ENCODE results near the gene ARGLU1. TPM values are rescaled to one million over a fixed set of nuclear protein-coding genes. Genes with fewer than 3 reads are reported as not detected.

The ARGLU1 gene
- total RNA-seq, 2 donors from 2014 or later: 70.0 to 80.8 TPM

DNA sequence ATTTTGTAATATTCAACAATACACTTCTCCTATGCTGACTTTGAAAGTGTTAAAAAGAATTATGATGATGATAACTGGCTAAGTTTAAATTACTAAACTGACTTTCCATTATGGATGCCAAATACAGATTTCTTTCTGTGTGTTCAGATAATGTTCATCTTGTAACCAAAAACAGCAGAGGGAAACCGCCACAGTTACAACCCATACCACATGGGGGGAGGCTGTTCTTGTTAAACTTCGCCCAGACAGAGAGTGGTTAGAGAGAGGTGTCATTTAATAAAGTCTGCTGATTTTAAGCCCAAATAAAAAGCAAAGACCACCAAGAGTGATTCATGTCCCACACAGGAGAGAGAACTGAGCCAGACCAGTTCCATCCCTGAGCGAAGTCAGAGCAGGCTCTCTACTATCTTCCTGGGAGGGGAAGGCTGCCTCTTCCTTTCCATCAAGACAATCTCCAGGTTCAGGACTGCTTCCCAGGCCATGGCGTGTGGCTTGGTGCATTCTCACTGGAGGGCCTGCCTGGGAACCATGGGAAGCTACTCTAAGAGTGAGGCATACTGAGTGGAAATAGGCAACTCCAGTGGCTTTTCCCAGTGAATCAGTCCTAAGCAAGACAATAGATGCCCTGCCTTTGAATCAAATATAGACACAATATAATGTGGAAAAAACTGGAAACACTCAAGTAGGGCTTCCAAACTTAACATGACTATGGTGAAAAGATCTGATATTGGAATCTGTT, 50.7 kb downstream of the ARGLU1 start:
- no peak for DNase-seq
- no peak for ATAC-seq
- intact Hi-C loops (cut with DNase I, micrococcal nuclease): no loop called here

- DNase-seq (no peak), ATAC-seq (peak; percentile 42)
- intact Hi-C loops (cut with DNase I, micrococcal nuclease): no loop called here
Measured at GRCh38 chr13:106515635-106516254, 52.2 kb downstream of the ARGLU1 start.

- intact Hi-C loops (cut with DNase I, micrococcal nuclease): no loop called here
- ATAC-seq (no peak), DNase-seq (no peak)
Measured at GRCh38 chr13:106514928-106515634, 52.9 kb downstream of the ARGLU1 start.

GRCh38 chr13:106513025-106513983, 54.6 kb downstream of the ARGLU1 start:
- intact Hi-C loops (cut with DNase I, micrococcal nuclease): no loop called here
- DNase-seq (no peak), ATAC-seq (no peak)

DNA sequence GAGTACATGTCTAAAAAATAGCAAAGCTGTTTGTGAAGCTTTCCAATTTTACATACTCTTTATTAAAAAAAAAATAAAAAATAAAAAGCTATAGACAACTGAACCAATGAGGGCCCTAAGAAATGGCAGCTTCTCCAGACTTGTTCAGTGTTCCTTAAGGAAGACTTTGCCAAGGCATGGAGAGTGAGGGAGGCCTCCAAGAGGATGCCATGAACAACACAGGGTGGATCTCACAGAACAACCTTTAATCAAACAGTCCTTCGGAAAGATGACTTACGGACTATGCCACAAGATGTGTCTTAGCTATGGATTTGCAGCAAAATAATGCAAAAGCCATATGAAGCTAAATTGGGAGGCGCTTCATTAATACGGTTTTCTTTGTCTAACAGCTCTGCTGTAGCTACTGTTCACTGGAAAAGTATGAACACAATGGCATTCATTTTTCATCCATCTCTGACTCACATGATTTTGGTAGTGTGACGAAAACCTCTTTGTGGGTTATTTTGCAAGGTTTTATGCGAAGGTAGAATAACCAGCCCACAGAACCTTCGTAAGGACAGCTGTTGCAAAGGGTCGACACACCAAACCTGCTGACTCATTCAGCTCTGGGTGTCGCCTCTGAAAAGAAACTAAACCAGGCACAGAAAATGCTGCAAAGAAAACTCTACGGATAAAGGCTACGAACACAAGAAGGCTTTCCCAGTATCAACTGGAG, 60.2 kb downstream of the ARGLU1 start:
- no peak for DNase-seq
- ATAC-seq: no peak
- intact Hi-C loops (cut with DNase I, micrococcal nuclease): no loop called here

DNA sequence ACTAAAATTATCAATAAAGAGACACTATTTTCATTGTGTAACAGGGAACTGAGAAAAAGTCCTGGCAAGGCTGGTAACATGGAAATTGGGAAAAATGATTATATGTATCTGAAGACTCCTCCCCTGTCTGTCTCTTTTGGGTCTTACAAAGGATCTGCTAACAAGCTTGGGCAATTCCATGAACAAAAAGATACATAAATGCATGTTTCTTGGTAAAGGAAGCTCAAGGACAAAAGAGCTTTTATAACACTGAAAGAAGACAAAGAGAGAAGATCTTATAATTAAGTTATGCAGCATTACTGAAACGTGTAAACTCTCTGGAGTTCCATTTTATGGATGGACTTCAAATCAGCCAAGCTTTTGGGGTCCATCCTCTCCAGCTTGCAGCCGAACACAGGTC, 61.7 kb downstream of the ARGLU1 start:
- no peak for DNase-seq
- ATAC-seq: no peak
- intact Hi-C loops (cut with DNase I, micrococcal nuclease): no loop called here

DNA sequence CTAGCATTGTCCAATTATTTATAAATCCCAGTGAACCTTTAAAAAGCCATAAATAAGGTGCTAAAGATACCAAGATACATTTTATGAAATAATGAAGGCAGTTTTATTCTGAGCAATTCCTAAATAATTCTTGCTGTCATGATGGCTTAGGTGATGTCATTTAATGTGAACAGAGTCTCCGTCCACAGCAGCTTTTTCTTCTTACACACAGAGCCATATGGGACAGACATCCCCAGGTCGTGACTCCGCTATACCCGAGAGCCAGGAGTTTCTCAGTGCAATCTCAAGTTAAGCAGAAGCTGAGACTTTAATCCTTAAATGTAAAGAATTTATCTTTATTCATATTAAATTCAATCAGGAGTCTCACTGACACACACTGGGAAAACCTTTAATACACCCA, 62.2 kb downstream of the ARGLU1 start:
- DNase-seq (no peak), ATAC-seq (no peak)
- intact Hi-C loops (cut with DNase I, micrococcal nuclease): no loop called here

- no peak for ATAC-seq
- intact Hi-C loops (cut with DNase I, micrococcal nuclease): no loop called here
Measured at GRCh38 chr13:106505295-106505694, 62.6 kb downstream of the ARGLU1 start.

DNA sequence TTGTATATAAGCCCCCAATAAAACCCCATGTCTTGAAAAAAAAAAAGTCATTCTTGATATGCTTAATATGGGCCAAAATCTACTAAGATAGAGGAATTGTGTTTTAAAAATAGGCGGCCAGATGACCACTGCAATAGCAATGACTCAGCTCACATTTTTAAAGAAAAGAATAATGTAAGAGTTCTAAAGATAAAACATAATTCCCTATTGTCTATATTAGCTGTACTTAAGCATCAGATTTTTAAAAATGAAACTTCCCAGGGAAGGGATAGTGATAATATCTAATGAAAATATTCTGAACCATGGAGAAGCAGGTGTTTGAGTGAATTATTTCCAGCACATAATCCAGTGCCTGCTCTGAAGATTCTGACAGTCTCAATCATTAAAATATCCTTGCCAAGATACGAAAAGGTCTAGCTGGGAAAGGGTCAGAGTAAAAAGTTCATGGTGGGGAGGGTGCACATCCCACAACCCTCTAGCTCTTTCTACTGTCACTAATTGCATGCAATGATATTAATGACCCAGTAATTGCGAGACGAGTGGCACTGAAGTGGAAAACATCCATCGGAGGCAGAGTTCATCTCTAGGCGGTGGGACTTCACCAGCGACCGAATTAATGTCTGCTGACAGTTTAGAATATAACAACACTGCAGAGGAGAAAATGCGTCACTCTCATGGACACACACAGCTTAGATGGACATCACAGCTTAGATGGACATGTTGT, 64.0 kb downstream of the ARGLU1 start:
- intact Hi-C loops (cut with DNase I, micrococcal nuclease): no loop called here
- no peak for DNase-seq
- ATAC-seq: no peak

More at GRCh38 chr13:106505295-106505694, 62.6 kb downstream of the ARGLU1 start:
- DNase-seq: no peak

- peak; percentile 66 for ATAC-seq
- intact Hi-C loops (cut with DNase I, micrococcal nuclease): no loop called here
Measured at GRCh38 chr13:106503272-106503671, 64.7 kb downstream of the ARGLU1 start.

GRCh38 chr13:106500445-106500844, 67.5 kb downstream of the ARGLU1 start:
- DNase-seq: no peak
- intact Hi-C loops (cut with DNase I, micrococcal nuclease): no loop called here
- ATAC-seq: no peak

More at GRCh38 chr13:106503272-106503671, 64.7 kb downstream of the ARGLU1 start:
- no peak for DNase-seq

DNA sequence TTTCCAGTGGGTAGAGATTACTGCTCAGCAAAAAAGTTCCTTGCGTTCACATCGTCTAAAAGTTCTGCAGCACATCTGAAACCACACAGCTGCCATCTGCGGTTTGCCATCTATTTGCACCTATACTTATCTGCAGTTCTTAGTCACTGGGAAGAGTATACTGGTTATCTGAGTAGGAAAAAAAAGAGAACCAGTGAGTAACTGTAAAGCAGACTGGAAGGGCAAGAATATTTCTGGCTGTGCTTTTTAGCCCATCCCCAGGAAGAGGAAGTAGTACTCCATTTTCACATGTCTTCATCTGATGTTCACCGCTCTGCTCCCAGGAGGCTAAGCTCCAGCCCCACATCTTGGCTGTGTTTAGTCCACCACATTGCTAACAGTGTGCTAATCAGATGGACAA, 68.0 kb downstream of the ARGLU1 start:
- DNase-seq (no peak), ATAC-seq (no peak)
- intact Hi-C loops (cut with DNase I, micrococcal nuclease): no loop called here

GRCh38 chr13:106499113-106499512, 68.8 kb downstream of the ARGLU1 start:
- intact Hi-C loops (cut with DNase I, micrococcal nuclease): no loop called here
- DNase-seq: no peak
- no peak for ATAC-seq

DNA sequence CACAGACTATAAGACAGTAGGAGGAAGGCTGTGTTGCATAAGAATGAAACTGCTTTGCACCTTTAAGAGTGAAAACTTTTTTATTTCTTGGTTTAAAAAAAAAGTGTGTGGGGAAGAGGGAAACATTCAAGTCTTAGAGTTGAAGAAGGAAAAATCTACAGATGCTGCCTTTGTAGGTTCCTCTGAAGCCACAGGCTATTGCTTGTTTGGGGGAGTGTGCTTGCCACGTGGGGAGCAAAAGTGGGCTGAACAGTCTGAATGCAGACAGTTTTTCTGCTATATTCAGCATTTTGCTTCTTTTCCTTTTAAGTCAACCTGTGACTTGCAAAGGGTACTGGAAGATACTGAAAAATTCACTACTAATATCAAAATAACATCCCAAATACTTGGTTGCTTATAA, 69.4 kb downstream of the ARGLU1 start:
- DNase-seq (no peak), ATAC-seq (no peak)
- intact Hi-C loops (cut with DNase I, micrococcal nuclease): no loop called here

DNA sequence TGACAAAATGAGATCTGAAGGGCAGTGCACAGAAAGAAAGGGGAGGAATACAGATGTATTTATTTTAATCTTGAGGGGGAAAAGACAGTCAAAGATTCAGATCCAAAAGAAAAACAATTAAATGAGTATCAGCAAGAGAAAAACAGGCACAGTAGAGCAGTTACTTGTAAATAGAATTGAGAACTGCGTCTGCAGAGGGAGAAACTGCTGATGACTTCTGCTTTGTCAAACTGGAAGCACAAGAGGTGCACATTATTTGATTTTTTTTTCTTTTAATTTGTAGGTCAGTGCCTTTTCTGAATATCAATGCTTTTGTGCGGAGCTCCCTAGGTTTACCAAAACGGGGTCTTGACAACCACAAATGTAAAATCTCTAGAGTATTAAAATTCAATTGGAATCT, 69.8 kb downstream of the ARGLU1 start:
- intact Hi-C loops (cut with DNase I, micrococcal nuclease): no loop called here

DNA sequence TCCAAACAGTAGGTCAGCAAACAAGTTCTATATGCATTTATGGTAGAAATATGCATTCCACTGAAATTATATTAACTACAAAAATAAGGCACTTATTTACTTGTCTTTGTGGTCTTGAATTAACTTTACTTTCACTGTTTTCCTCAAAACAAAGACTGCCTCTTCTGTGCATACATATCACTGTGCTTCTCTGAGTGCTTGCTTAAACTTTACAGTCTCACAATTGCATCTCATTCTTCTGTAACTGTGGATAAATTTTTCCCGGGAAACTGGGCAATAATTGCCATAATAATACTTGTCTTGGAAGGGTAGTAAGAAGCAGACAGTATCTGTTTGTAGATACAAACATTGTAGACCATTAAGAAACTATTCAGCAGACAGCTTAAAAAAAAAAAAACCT, 70.9 kb downstream of the ARGLU1 start:
- ATAC-seq (no peak), DNase-seq (no peak)
- intact Hi-C loops (cut with DNase I, micrococcal nuclease): no loop called here

More for the DNA sequence above, 69.8 kb downstream of the ARGLU1 start:
- ATAC-seq: no peak
- DNase-seq: no peak

DNA sequence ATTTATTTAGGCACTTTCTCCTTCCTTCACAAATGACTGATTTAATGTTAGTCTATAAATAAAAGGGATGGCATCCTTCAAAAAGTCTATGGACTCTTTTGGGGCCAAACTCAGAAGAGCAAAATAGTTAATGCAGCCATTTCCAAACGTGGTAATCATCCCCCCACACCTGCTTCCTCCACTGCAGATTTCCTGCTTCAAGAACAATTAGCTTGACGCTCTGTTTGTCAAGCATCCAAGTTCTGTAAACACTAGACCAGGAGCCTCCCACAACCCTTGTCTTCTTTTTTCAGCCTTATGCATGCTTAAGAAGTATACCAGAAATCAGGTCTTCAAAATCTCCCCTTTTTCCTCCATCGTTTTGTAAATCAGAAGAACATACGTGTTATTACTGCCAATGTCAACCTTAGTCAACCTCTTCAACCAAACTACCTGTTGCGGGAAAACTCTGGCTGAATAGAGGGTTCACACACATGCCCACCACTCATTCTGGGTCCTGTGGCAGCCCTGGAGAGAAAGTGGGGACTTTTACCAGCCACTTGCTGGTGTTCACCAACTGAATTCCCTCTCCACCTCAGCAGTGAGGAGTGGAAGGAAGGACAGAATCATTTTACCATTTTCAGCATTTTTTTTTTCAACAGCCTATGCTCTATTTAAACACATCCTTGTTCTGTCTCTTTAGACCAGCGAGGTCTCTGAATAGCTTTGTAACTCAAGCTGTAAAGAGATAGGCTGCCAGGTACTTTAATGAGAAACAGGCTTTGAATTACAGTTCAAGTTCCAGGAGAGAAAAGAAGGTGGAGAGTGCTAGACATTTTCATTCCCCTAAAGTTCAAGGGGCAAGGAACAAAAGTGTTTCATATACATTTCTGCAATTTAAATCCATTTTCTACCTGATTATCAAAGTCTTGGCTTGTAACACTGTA, 71.6 kb downstream of the ARGLU1 start:
- DNase-seq (no peak), ATAC-seq (peak; percentile 82)
- intact Hi-C loops (cut with DNase I, micrococcal nuclease): no loop called here
